ENCODE measurements around the gene NDUFV1. TPM values are rescaled to one million over a fixed set of nuclear protein-coding genes. Genes with fewer than 3 reads are reported as not detected.
A peak's percentile ranks its signal among the peaks of the same experiment; 100 is the strongest.

The NDUFV1 gene
- total RNA-seq, 1 donor from 2014 or later: 128 TPM

- intact Hi-C loops (cut with DNase I): no loop called here
These were observed 29.8 kb upstream of the NDUFV1 start for GRCh38 chr11:67576735-67577475.

GRCh38 chr11:67577951-67578350 lies 28.8 kb upstream of the NDUFV1 start:
- TF ChIP-seq CTCF (IDR thresholded peaks at IDR 0.05): no peak
- intact Hi-C loops (cut with DNase I): no loop called here
- H3K9me3 ChIP-seq: no peaks in the 10 kb centered on the region
- no peak overlapping the region for H3K4me3 ChIP-seq
- no peaks in the 10 kb centered on the region for H3K27me3 ChIP-seq
- no peaks in the 10 kb centered on the region for H3K36me3 ChIP-seq
- H3K4me1 ChIP-seq: peaks cover 0 to 5% of the 10 kb centered on the region in 2 donors
- no peak for DNase-seq (ENCODE audit: low spot score in 2 of 2)
- no peak overlapping the region for H3K27ac ChIP-seq

More at GRCh38 chr11:67576735-67577475, 29.8 kb upstream of the NDUFV1 start:
- H3K27me3 ChIP-seq: no peaks in the 10 kb centered on the region
- no peaks in the 10 kb centered on the region for H3K36me3 ChIP-seq
- H3K4me1 ChIP-seq: no peaks in the 10 kb centered on the region
- no peak overlapping the region for H3K27ac ChIP-seq
- H3K9me3 ChIP-seq: no peaks in the 10 kb centered on the region
- H3K4me3 ChIP-seq: no peak overlapping the region
- no peak for TF ChIP-seq CTCF (IDR thresholded peaks at IDR 0.05)
- DNase-seq (ENCODE audit: low spot score in 2 of 2): no peak

GRCh38 chr11:67581469-67581868 lies 25.3 kb upstream of the NDUFV1 start:
- H3K4me1 ChIP-seq: peaks cover 11 to 17% of the 10 kb centered on the region in 2 donors
- peaks cover 6 to 9% of the 10 kb centered on the region in 2 donors for H3K36me3 ChIP-seq
- no peak for TF ChIP-seq CTCF (IDR thresholded peaks at IDR 0.05)
- DNase-seq (ENCODE audit: low spot score in 2 of 2): no peak
- intact Hi-C loops (cut with DNase I): loop anchor here (5.0 kb wide), 1 partner anchor 76 kb away; no protein-coding TSS in a partner anchor
- H3K4me3 ChIP-seq: no peak overlapping the region
- no peaks in the 10 kb centered on the region for H3K27me3 ChIP-seq
- no peak overlapping the region for H3K27ac ChIP-seq
- H3K9me3 ChIP-seq: no peaks in the 10 kb centered on the region

- no peak for TF ChIP-seq CTCF (IDR thresholded peaks at IDR 0.05)
- Histone ChIP-seq H3K4me1 (peaks cover 11 to 17% of the 10 kb centered on the region in 2 donors), H3K27me3 (no peaks in the 10 kb centered on the region), H3K27ac (no peak overlapping the region), H3K36me3 (peaks cover 12 to 14% of the 10 kb centered on the region in 2 donors), H3K4me3 (no peak overlapping the region), H3K9me3 (no peaks in the 10 kb centered on the region)
- no peak for DNase-seq (ENCODE audit: low spot score in 2 of 2)
- intact Hi-C loops (cut with DNase I): loop anchor here (2.0 to 5.0 kb wide), 2 partner anchors 47 to 75 kb away; partner anchors contain the start of gene NUDT8
These were observed 24.7 kb upstream of the NDUFV1 start for GRCh38 chr11:67582011-67582410.

GRCh38 chr11:67583247-67584204 lies 23.2 kb upstream of the NDUFV1 start, which contains the start of gene GSTP1:
Gene GSTP1, plus strand, starts transcription at chr11:67583812. Its CDS starts 32 bp downstream, at chr11:67583844.
- peak; percentile 55 to 95 (median 83) for TF ChIP-seq CTCF (IDR thresholded peaks at IDR 0.05)

More at GRCh38 chr11:67583247-67584204, 23.2 kb upstream of the NDUFV1 start, which contains the start of gene GSTP1:
- Histone ChIP-seq H3K4me3 (peak within 1 kb of the TSS; percentile 90 to 98), H3K36me3 (peaks cover 14 to 23% of the 10 kb centered on the region in 2 donors), H3K27ac (peak within 1 kb of the TSS; percentile 100), H3K27me3 (no peaks in the 10 kb centered on the region), H3K9me3 (no peaks in the 10 kb centered on the region), H3K4me1 (peaks cover 11 to 17% of the 10 kb centered on the region in 2 donors)
- peak; percentile 58 to 96 for DNase-seq (ENCODE audit: low spot score in 2 of 2)
- intact Hi-C loops (cut with DNase I): loop anchor here (1.0 to 5.0 kb wide), 5 partner anchors 10 to 75 kb away; partner anchors contain the start of genes CDK2AP2, NDUFV1 and NUDT8
